HG03565 (cell line): ENCODE data around the gene RERE.

ENCODE experiments used
- ATAC-seq: cut with Tn5 transposase; IDR thresholded peaks from one replicate; pipeline ENCODE4 v1.9.1; 2021; ENCODE audit warnings: mild to moderate bottlenecking, moderate library complexity; ENCODE audit not compliant: unreplicated experiment

RERE gene

DNA sequence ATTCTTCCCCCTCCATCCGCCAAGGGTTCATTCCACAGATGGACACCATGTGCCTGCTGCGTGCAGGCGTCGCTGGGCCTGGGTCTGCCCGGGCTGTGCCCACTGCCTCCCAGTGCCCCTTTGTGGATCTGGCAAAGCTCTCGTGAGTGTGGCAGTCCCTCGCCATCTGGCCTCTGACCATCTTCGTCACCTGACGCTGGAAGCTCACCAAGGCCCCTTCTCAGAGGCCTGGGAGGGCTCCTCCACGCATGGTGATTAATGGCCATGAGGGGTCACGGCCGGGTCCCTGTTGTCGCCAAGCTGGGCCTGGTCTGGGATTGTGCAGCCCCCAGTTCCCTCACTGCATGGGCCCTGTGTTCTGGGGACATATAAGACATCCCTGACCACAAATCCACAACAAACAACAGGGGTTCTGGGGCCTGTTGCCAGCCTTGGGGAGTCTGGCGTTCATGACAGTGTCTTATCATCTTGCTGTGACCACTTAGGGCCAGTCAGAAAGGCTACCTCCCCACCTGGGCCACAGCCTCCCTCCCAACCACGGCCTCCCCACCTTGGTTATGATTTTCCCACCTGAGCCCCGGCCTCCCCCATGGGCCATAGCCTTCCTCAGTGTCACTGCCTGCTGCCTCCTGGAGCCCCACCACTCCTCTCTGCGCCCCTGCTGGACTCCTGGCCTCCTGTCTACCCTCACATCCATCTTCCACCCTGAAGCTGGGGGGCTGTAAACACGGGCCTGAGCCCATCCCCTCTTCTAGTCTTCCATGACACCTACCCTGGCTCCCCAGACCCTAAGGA, 471.6 kb downstream of the RERE start:
- no peak for ATAC-seq

DNA sequence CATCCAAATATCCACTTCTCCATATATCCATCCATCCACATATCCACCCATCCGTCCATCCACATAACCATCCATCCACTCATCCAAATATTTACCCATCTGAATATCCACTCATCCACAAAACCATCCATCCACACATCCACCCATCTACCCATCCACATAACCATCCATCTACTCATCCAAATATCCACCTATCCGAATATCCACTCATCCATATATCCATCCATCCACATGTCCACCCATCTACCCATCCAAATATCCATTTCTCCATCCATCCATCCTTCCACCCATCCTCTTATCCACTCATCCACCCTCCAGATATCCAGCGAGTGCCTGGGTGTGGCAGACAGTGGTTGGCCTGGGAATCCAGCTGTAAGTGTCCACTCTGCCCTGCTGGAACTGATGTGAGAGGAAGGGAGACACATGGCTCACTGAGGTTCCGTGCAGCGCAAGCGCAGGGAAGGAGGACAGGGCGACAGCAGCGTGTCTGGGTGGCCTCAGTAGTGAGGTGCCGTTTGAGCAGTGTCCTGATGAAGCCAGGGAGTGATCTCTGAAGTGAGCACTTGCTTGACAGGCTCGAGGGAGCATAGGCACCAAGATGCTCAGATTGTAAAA, 472.4 kb downstream of the RERE start:
- no peak for ATAC-seq

DNA sequence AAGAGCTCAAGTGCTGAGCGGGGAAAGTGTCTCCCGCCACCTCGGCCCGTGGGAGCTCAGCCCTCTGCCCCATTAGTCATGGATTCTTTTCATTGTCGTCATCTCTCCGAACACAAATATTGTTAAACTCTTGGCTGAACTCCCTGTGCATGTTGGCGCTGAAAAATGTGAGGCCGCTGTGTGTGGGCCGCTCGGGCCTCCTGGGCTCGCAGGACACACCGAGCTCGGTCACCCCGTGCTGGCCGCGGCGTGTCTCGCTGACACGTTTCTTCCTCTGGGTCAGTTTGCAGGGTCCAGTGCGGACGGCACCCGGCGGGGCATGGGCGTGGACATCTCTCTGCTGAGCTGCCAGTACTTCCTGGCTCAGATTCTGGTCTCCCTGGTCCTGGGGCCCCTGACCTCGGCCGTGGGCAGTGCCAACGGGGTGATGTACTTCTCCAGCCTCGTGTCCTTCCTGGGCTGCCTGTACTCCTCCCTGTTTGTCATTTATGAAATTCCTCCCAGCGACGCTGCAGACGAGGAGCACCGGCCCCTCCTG, 473.9 kb downstream of the RERE start:
- no peak for ATAC-seq

- no peak for ATAC-seq
These were observed 474.4 kb downstream of the RERE start for GRCh38 chr1:8343044-8343443.

DNA sequence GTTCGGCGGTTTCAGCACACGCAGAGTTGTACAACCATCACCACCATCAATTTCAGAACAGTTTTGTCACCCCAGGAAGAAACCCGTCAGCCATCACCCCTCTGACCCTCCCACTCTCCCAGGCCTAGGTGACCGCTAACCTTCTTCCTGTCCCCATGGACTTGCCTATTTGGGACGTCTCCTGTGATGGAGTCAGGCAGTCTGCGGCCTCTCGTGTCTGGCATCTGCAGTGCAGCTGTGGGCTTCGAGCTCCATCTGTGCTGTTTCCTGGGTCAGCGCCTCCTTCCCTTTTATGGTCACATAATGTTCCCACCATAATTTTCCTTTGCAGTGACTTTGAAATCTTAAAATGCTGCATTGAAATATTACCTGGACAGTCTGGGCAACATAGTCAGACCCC, 475.1 kb downstream of the RERE start:
- ATAC-seq = no peak

GRCh38 chr1:8340448-8340847, 477.0 kb downstream of the RERE start:
- no peak for ATAC-seq

GRCh38 chr1:8339203-8339600, 478.2 kb downstream of the RERE start:
- no peak for ATAC-seq

GRCh38 chr1:8338526-8339202, 478.8 kb downstream of the RERE start:
- ATAC-seq = no peak

GRCh38 chr1:8337776-8338525, 479.5 kb downstream of the RERE start:
- no peak for ATAC-seq

- ATAC-seq = no peak
These were observed 482.2 kb downstream of the RERE start for GRCh38 chr1:8335246-8335645.

DNA sequence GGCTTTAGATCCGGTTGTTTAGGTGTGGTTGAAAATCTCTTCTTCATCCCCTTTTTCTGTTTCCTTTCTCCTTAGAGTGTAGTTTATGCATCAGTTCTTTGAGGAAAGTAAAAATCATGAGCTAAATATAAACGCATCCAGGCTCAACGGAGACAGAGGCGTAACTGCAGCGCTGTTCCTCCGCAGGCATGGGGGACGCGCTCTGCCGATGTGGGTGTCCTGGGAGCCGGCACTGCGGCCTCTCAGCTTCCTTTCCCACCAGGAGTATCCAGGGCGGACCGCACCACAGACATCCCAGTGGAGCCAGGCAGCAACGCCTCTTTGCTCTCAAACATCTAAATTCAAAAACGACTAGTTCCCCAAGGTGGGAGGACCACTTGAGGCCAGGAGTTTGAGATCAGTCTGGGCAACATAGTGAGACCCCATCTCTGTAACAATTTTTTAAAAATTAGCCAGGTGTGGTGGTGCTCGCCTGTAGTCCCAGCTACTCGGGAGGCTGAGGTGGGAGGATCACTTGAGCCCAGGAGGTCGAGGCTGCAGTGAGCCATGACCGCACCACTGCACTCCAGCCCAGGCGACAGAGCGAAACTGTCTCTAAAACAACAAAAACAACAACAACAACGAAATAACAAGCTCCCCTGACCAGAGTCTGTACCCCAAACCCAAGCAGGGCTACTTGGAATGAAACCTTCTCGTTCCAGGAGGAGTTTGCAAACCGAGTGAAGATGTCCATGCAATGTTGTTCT, 483.2 kb downstream of the RERE start:
- ATAC-seq = no peak

- no peak for ATAC-seq
These were observed 484.0 kb downstream of the RERE start for GRCh38 chr1:8333246-8333987.

- no peak for ATAC-seq
These were observed 484.6 kb downstream of the RERE start for GRCh38 chr1:8332806-8333205.

DNA sequence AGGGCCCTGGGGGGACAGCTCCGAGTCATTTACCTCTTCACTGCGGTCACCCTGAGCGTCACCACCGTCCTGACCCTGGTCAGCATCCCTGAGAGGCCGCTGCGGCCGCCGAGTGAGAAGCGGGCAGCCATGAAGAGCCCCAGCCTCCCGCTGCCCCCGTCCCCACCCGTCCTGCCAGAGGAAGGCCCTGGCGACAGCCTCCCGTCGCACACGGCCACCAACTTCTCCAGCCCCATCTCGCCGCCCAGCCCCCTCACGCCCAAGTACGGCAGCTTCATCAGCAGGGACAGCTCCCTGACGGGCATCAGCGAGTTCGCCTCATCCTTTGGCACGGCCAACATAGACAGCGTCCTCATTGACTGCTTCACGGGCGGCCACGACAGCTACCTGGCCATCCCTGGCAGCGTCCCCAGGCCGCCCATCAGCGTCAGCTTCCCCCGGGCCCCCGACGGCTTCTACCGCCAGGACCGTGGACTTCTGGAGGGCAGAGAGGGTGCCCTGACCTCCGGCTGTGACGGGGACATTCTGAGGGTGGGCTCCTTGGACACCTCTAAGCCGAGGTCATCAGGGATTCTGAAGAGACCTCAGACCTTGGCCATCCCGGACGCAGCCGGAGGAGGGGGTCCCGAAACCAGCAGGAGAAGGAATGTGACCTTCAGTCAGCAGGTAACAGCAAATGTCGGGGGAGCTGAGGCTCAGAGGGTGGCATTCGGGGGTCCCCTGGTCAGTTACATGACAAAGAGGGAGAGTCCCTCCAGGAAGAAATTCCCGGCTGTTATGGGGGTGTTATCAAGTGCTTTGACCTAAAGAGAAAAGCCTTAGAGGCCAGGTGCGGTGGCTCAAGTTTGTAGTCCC, 486.9 kb downstream of the RERE start:
- no peak for ATAC-seq

DNA sequence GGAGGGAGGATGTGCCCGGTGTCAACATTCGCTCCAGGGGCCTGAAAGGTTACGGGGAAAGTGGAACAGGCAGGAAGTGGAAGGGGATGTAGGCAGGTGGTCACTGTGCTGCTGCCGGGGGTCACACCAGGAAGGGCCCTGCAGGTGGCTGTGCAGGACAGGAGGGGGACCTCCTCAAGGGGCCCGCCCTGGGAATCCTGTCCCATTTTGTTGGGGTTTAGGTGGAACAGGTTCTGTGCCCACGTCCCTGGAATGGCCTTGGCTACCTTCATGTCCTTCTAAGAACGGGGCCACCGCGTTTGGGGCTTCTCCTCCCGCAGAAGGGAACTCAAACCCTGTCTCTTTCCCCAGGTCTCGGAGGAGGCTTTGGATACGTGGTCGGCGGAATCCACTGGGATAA, 487.6 kb downstream of the RERE start:
- ATAC-seq = no peak

DNA sequence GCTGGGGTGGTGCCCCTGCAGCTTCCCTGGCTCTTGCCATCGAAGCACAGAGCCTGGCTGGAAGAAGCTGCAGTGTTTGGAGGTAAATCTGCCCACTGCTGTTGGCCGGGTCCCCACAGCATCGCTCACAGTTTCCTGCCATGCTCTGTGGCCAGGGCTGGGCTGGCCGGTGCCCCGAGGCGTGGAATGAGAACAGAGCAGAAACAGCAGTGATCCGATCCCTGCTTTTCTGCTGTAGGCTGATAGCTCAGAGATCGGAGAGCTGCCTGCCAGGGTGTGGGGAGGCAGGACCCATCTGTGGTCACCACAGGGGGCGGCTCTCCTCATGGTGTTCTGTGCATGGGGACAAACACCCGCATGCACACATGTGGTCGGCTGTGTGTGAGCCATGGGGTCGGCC, 488.0 kb downstream of the RERE start:
- no peak for ATAC-seq

DNA sequence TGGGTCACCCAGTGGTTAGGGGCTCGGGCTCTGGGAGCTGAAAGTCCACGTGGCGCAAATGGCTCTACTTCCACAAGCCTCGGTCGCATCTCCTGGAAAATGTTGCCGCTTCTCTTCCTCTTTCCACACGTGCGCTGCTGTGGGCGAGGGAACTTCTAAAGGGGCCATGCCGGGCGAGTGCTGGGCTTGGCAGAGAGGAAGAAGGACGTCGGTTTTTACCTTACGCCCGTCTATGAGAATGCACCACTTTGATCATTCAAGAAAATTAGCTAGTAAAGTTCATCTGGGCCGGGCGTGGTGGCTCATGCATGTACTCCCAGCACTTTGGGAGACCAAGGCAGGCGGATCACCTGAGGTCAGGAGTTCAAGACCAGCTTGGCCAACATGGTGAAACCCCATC, 489.2 kb downstream of the RERE start:
- no peak for ATAC-seq

DNA sequence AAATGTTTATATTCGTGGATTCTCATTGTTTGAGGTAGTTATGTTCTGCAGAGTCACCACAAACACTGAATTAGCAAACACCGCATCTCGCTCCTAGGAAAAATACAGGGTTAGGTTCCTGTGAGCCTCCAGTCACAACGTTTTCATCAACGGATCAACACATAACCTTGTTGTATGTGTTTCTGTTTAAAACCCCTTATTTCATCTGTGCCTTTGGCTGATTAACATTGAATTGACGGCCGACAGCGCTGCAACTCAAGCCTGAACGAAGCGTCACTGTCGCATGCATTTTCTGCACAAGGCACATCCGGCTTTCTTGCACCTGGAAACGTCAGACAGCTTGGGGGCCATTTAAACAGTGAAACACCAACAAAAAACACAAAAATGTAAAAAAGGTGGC, 491.2 kb downstream of the RERE start:
- no peak for ATAC-seq

DNA sequence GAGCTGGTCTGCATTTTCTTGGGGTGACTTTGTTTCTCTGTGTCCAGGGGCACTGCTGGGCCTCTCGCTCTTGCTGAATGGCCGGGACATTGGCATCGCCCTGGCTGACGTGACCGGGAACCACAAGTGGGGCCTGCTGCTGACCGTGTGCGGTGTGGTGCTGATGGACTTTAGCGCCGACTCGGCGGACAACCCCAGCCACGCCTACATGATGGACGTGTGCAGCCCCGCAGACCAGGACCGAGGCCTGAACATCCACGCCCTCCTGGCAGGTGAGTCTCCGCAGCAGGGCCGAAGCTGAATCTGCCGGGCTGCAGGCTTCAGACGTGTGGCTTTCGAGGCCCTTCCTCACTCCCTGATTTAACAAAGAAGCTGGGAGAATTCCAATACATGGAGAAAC, 491.7 kb downstream of the RERE start:
- no peak for ATAC-seq
